NCI-H1048 (cell line): ENCODE data around the gene KLHL30.

Experiments
- DNase-seq: peaks from one replicate; lab custom pipeline; 2025; lab: John Stamatoyannopoulos, UW

KLHL30 gene

DNA sequence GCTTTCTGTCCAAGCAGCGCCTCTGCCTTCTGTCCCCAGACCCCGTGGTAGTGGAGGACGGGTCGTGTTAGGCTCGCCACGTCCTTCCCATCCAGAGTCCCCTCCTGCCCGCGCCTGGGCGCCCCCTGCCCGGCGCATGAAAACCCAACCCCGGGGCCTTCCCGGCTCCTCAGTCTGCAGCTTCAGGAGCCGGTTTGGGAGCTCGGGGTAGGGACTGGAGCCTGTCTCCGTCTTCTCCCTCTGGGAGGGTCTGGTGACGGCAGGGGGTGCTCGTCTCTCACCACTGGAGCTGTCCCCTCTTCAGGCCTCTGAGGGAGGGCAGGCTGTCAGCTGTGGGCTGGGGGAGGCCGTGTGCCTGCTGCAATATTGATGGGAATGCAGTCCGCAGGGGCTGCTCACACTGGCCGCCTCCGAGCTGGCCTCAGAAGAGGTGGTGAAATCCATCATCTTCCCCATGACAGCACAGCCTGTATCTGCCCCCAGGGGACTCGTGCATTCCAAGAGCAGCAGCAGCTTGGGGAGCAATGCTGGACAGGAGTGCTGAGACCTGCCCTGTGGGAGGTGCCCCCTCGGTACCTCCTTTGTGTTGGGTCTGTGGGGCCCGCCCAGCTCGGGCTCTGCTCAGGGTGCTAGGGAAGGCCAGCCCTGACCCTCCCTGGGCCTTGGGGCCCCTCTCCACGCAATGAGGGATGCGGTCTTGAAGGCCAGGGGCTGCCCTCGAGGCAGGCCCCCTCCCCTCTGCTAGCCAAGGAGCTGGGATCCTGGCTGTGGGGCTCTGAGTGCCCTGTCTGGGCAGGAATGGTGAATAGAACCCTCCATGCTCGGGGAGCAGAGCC is 17.8 kb upstream of the KLHL30 start:
- no peak for DNase-seq

DNA sequence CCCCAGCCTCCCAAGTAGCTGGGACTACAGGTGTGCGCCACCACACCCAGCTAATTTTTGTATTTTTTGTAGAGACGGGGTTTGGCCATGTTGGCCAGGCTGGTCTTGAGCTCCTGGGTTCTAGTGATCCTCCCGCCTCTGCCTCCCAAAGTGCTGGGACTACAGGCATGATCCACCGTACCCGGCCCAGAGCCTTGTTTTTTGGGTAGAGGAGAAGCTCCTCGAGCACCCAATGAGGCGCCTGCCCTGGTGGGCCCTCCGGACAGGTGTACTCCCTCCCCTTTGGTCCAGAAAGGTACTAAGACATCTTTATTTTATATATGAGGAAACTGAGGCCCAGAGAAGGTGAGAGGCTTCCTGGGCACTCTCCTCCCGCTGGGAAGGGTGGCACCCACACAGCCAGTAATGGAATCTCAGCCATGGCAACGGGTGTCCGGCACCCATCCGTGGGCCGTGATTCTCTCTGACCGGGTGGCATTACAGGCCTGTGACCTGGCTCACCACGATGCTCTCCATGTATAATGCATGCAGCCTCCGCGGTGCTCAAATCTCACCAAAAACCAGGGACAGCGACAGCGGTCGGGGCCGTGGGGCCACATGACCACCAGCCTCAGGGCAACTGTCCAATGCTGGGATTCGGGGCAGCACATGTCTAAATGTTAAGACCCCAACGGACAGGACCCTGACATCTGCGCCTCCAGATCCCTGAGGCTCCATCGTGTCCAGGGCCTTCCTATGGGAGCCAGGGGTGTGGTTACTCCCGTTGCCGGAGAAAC is 16.8 kb upstream of the KLHL30 start:
- no peak for DNase-seq

DNA sequence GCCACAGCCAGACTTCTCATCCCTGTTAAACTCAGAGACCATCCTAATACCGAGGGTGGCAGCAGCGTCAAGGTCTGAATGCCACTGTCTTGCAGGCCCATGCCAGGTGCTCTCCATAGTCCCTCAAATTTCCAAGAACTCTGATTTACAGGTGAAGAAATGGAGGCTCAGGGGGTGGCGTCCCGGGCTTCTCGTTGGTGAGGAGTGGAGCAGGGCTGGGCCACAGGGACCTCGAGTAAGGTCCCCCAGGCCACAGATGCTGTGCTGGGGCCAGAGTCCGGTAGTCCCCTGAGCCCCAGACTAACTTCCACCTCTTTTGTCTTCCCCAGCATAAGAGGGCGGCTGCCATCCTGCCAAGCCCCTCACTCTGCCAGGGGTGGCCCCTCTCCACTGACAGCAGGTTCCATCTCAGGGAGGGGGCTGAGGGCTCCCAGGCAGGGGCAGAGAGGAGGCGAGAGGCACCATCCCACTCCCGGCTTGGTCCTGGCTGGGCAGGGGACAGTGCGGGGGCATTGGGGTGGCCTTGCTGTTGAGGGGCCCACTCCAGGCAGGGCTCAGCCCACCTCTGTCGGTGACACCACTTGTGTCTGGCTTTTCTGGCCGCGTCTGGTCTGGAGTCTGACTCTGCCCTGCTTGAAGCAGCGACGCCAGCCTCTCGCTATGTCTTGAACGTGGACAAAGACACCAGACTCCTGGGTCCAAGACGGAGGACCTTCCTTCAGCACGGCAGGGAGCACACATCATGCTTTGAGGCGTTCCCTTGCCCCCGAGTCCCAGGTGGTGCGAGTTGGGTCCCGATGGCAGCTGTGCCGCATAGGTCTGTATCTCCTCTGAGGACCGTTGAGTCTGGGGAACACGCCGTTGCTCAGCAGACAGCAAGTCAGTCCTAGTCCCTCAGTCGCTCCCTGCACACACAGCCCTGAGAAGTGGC is 15.9 kb upstream of the KLHL30 start:
- DNase-seq, result no peak

DNA sequence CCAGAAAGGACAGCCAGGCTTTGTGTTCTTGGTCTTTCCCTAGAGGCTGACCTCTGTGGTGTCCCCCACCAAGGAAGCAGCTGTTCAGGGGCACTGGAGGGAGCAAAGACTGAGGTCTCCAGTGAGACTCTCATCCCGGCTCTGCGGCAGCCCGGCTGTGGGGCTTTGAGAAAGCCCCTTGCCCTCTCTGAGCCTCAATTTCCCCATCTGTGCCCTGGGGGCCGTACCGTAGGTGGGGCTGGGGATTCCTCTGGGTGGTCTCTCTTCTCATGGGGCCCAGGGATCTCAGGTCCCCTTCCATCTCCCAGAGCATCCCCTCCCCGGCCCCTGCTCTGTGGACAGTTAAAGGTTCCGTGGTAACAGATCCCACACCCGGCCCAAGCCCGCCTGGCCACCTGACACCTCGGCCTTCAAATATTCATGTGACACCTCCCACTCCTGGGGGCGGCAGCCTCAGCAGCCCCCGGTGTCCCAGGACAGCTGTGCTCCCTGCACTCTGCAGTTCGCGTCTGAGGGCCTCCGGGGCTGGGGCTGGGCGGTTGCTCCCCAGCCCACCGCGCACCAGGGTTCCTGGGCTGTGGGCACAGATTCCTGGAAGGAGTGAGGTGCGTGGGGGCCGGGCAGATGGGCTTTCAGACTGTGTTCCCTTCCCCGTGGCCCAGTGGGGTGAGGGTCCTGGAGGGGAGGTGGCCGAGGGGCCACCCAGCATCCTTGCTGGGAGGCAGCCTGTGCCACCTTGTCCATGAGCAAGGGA is 15.1 kb upstream of the KLHL30 start:
- no peak for DNase-seq

DNA sequence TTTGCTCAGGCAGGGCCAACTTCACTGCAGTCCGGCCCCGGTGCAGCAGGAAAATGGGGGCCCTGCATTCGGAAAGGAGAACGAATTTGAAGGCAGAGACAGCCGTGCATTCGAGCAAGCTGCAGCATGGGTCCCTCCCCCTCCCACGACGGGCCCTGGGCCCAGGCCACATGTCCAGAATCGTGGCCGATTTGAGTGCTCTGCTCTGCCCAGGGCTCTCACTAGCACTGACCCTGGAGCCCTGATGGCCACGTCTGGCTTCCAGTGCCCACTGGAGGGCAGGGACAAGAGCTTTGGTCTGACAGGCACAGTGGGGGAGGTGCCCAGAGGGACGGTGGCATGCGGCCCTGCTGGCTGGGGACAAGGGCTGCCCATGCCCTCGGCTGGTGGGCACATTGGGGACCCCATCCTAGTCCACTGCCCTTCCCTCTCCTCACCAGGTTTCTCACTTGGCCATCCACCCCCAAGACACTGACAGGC is 14.4 kb upstream of the KLHL30 start:
- no peak for DNase-seq

DNA sequence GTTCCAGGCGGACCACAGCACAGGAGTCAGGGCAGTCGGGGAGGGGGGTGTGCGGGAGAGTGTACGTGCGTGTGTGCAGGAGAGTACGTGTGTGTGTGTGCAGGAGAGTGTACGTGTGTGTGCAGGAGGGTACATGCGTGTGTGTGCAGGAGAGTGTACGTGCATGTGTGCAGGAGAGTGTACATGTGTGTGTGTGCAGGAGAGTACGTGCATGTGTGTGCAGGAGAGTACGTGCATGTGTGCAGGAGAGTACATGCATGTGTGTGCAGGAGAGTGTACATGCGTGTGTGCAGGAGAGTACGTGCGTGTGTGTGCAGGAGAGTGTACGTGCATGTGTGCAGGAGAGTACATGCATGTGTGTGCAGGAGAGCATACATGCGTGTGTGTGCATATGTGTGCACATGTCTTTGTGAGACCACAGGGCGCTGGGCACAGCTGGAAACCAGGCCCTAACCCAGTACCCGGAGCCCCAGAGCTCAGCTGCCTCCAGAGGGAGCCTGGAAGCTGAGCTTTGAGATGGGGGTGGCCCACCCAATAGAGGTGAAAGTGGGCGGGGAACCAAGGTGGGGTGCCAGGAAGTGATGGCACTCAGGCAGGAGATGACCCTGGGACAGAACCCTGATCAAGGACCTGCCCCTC is 13.9 kb upstream of the KLHL30 start:
- no peak for DNase-seq

DNA sequence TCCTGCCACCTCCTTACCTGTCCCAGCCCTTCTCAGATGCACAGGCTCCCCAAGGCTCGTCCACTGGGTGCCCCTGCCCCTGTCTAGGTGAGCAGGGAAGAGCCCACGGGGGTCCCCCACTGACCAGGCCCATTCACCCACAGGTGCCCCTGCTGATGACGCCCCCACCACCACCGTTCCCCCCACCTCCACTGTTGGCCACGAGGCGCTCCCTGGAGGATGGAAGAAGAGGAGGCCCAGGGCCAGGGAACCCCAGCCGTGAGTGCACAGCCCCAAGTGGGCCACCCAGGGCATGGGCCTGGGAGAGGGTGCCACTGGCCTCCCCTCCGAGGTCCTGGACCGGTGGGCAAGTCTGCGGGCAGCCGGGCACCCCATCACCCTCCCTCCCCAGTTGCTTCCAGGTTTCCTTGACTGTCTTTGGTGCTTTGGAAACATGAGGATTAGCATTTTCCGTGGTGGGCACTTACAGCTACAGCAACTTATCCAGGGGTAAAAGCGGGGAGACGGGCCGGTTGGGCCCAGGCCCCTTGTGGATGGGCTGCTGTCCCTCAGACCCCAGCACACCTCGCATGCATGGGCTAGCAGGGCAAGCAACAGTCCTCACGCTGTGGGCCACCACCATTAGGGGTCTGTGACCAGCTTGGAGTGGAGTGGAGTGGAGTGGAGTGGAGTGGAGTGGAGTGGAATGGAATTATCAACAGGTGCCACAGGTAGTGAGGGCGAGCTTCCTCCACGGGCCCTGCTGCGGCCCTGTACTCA is 13.2 kb upstream of the KLHL30 start:
- DNase-seq, result no peak

DNA sequence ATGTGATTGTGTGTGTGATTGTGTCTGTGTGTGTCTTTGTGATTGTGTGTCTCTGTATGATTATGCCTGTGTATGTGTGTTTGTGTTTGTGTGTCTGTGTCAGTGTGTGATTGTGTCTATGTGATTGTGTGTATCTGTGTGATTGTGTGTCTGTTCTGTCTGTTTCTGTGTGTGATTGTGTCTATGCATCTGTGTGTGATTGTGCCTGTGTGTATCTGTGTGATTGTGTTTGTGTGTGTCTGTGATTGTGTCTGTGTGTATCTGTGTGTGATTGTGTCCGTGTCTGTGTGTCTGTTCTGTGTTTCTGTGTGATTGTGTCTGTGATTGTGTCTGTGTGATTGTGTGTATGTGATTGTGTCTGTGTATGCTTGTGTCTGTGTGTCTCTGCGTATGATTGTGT is 12.1 kb upstream of the KLHL30 start:
- DNase-seq, result no peak

DNA sequence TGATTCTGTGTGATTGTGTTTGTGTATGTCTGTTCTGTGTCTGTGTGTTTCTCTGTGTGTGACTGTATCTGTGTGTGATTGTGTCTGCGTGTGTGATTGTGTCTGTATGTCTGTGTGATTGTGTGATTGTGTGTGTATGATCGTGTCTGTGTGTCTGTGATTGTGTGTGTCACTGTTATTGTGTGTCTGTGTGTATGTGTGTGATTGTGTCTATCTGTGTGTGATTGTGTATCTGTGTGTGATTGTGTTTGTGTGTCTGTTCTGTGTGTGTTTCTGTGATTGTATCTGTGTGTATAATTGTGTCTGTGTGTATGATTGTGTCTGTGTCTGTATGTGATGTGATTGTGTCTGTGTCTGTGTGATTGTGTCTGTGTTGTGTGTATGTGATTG is 11.7 kb upstream of the KLHL30 start:
- no peak for DNase-seq

DNA sequence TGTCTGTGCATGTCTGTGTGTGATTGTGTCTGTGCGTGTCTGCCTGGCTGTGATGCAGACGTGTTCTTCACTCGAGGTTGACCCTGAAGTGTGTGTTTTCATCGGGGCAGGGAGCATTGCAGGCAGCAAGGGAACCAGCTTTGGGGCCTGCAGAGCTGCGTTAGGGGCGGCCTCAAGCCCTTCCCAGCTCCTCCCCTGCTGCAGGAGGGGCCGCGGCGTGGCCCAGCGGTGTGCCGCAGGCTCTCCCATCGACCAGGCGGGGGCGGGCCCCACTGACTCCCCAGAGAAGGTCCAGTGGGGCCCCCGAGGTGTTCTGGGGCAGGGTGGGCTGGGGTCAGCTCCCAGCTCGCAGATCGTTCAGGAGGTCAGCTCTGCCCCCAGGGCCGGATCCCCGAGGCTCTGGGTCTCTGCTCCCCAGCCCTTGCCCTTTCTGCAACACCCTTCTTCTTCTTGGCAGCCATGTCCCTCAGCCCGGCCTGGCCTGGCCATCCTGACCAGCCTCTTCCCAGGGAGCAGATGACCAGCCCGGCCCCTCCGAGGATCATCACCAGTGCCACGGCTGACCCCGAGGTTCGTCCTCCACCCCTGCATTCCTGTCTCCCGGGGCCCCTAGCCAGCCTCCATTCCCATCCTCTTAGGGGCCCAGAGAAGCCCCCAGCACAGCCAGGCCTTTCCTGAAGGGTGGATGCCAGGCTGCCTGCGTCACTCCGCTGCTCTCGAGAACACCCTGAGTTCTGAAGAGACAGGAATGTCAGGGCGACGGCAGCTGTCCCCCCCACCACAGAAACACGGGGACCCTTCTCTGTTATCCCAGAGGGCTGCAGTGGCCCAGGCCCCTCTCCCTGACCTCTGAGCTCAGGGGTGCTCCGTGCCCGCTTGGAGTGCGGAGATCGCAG is 11.1 kb upstream of the KLHL30 start:
- DNase-seq, result no peak

DNA sequence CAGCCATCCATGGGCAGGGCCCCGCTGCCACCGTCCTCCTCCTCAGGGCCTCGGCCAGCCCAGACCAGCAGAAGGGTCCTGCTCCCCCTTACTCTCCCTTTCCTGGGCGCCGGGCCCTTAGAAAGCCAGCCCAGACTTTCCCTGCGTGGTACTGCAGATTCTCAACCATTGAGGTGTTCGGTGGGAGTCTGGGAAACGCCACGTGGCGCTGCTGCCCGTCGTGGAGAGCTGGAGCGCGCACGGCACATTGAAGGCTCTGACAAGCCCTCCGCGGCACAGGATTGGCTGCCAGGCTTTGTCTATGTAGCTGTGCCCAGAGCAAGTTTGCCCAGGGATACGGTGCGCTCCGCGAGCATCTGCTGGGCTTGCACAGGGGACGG is 10.4 kb upstream of the KLHL30 start:
- no peak for DNase-seq

DNA sequence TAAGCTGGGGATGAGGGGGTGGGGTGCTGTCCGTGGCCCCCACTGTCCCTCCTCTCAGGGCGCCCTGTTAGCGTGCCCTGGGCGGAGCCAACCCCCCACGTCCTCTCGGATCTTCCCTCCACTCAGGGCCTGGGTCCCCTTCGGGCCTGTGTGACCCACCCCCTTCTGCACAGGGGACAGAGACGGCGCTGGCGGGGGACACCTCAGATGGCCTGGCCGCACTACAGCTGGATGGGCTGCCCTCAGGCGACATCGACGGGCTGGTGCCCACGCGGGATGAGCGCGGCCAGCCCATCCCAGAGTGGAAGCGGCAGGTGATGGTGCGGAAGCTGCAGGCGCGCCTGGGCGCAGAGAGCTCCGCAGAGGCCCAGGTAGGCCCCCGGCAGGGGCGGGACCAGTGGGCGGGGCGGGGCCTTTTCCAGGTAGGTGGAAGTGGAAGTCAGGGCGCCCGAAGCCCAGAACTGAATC is 9.9 kb upstream of the KLHL30 start:
- no peak for DNase-seq

DNA sequence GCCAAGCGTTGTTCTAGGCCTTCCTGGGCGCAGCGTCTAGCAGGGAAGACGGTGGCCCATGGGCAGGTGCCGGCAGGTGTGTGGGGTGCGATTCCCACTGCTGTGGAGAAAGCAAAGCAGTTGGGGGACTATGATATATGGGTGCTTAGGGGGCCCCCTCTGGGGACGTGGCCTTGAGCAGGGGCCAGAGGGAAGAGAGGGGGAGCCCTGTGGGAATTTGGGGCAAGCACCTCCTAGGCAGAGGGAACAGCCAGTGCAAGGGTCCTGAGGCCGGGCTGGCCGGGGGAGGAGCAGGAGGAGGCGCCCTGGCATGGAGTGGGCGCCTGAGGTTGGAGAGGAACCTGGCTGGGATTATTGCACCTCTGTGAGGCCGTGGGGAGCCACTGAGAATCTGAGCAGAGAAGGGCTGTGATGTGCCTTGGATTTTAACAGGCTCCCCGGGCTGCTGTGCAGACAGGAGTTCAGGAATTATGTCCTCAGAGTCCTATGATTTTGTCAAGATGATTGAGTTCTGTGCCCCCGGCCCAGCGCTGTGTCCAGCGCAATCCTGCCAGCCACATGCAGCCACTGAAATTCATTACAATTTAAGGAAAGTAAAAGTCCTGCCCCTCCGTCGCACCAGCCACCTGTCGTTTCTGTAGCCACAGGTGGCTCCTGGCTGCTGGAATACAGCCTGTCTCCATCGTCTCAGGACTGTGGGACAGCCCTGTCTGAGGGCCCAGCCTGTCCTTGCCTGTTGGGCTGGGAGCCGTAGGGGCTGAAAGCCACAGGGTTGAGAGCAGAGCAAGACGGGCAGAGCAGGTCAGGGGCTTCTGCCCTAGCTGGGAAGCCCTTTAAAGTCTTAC is 9.1 kb upstream of the KLHL30 start:
- no peak for DNase-seq

DNA sequence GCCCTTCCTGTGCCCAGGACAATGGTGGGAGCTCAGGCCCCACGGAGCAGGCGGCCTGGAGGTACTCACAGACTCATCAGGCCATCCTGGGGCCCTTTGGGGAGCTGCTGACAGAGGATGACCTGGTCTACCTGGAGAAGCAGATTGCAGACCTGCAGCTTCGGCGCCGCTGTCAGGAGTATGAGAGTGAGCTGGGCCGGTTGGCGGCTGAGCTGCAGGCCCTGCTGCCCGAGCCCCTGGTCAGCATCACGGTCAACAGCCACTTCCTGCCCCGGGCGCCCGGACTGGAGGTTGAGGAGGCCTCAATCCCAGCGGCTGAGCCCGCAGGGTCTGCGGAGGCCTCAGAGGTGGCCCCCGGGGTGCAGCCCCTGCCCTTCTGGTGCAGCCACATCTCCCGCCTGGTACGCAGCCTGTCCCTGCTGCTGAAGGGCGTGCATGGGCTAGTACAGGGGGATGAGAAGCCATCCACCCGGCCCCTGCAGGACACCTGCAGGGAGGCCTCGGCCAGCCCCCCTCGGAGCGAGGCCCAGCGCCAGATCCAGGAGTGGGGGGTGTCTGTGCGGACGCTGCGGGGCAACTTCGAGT is 8.3 kb upstream of the KLHL30 start:
- DNase-seq, result no peak

DNA sequence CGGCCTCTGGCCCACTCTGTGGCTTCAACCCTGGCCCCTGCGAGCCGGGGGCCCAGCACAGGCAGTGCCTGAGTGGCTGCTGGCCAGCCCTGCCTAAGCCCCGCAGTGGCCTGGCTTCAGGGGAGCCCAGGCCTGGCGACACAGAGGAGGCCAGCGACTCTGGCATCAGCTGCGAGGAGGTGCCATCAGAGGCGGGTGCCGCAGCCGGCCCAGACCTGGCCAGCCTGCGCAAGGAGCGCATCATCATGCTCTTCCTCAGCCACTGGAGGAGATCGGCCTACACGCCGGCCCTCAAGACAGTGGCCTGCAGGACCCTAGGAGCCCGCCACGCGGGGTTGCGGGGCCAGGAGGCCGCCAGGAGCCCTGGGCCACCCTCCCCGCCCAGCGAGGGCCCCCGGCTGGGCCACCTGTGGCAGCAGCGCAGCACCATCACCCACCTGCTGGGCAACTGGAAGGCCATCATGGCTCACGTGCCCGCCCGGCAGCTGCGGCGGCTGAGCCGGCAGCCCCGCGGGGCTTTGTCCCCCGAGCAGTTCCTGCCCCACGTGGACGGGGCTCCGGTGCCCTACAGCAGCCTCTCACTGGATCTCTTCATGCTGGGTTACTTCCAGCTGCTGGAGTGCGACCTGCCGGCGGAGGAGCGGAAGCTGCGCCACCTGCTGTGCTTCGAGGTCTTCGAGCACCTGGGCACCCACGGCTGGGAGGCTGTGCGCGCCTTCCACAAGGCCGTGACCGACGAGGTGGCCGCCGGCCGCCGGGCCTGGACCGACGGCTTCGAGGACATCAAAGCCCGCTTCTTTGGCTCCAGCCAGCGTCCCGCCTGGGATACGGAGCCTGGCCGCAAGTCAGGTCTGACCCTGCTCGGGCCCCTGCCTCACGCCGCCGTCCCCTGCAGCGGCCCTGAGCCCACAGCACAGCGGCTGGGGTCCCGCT is 7.5 kb upstream of the KLHL30 start:
- DNase-seq, result no peak

DNA sequence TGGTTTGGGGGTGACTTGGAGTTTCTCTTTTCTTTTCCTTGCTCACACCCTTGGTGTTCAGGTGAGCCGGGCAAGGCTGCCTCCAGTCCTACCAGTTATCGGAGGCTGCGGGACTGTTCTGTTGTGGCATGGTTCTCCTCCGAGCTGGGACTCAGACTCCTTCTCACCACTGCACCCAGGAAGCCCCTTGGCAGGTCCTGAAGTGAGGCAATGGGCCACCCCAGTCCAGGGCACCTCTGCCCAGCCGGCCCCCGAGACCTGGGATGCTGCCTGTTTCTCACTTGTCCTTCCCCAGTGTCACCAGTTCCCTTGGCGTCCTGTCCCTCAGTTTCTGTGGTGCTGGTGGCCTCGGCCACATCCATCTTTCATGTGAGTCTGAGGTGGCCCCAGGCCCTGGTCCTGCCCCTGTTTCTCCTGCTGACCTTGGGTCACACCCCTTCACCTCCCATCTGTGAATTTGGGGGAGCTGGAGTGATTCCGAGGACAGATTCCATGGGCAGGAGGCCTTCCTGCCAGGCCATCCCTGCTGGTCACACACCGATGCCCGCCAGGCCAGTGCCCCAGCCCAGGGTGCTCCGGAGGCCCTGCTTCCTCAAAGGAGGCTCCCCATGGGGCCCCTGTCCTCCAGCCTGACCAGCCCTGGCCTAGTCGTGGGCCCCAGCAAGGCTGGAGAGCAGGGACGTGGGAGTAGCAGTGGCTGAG is 6.6 kb upstream of the KLHL30 start:
- no peak for DNase-seq
